BLaER1 (cell line): ENCODE measurements around the gene RPS19.

Experiments used
- H3K27ac ChIP-seq: shearing (Covaris generic); formaldehyde crosslinking; 2 replicates; pipeline ENCODE4 v1.8.1; 2022
- H3K27me3 ChIP-seq: shearing (Covaris generic); formaldehyde crosslinking; 2 replicates; pipeline ENCODE4 v1.8.1; 2022
- H3K36me3 ChIP-seq: shearing (Covaris generic); formaldehyde crosslinking; 2 replicates; pipeline ENCODE4 v1.8.1; 2022
- H3K4me1 ChIP-seq: shearing (Covaris generic); formaldehyde crosslinking; 2 replicates; pipeline ENCODE4 v1.8.1; 2022
- H3K4me2 ChIP-seq: shearing (Covaris generic); formaldehyde crosslinking; 2 replicates; pipeline ENCODE4 v1.8.1; 2022
- H3K4me3 ChIP-seq: shearing (Covaris generic); formaldehyde crosslinking; 2 replicates; pipeline ENCODE4 v1.8.1; 2022
- H3K9ac ChIP-seq: shearing (Covaris generic); formaldehyde crosslinking; 2 replicates; pipeline ENCODE4 v1.8.1; 2022
- H3K9me3 ChIP-seq: shearing (Covaris generic); formaldehyde crosslinking; 2 replicates; pipeline ENCODE4 v1.8.1; 2022
- H4K20me1 ChIP-seq: shearing (Covaris generic); formaldehyde crosslinking; 2 replicates; pipeline ENCODE4 v1.8.1; 2022
- Cebpa-rat ChIP-seq: shearing (Covaris generic); IDR thresholded peaks from 2 replicates; pipeline ENCODE4 v1.8.1; 2022

Gene RPS19

DNA sequence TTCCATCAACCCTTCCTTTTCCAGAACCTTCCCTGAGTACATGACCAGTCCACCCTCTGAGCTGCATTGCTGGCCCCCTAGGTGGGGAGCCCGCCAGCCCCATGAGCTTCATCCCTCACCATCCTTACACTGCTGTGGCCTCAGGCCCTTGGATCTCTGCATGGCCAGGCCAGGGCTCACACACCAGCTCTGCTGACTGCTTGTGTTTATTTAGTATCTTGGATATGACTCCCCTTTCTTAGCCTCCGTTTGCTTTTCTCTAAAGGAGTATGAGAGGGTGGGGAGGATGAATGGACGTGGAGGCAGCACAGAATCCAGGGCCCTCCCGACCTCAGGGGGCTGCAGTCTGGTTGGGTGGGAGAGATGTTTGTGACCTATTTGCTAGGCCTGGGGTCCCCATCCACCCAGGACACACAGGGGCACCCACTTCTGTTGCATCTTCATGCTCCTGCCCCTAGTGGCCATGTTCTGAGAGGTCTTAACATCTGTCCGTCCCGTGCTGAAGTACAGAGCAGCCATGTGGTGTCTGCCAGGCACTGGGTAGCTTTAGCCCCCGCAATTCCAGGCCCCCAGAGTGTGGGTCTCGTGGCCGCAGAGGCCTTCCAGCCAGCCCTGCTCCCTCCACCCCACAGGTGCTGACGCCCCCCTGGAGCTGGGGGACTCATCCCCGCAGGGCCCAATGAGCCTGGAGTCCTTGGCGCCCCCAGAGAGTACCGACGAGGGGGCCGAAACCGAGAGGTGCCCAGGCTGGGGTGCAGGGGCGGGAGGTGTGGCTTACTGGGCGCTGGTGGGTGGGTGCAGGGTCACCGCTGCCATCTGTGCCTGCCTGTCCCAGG, 35.9 kb downstream of the RPS19 start:
- no peaks in the 10 kb centered on the region for H3K27me3 ChIP-seq
- H3K36me3 ChIP-seq: peaks cover 82% of the 10 kb centered on the region
- peak overlapping the region; percentile 13; the same call in 1 of the 2 replicates for H3K27ac ChIP-seq
- no peak for TF ChIP-seq Cebpa-rat
- H4K20me1 ChIP-seq: peaks cover 51% of the 10 kb centered on the region
- H3K4me2 ChIP-seq: no peak overlapping the region
- H3K4me1 ChIP-seq: peaks cover 27% of the 10 kb centered on the region
- H3K4me3 ChIP-seq: no peak overlapping the region
- no peaks in the 10 kb centered on the region for H3K9me3 ChIP-seq
- H3K9ac ChIP-seq: no peak overlapping the region

DNA sequence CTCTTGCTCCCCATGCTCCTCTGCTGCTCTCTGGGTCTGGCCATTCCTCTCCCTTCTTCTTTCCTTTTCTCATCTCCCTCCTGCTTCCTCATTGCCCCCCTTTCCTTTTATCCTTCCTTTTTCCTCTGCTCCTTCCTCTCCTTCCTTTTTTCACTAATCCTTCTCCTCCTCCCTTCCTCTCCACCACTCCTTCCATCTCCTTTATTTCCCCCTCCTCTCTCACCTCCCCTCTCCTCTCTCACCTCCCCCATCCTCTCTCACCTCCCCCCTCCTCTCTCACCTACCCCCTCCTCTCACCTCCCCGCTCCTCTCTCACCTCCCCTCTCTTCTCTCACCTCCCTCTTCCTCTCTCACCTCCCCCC, 36.5 kb downstream of the RPS19 start:
- Histone ChIP-seq H3K27me3 (no peaks in the 10 kb centered on the region), H3K4me3 (no peak overlapping the region), H4K20me1 (peaks cover 46% of the 10 kb centered on the region), H3K27ac (0 out of 2 replicates have a peak overlapping the region, but pooled peaks have one; percentile 13), H3K4me2 (no peak overlapping the region), H3K36me3 (peaks cover 82% of the 10 kb centered on the region), H3K9ac (no peak overlapping the region), H3K9me3 (no peaks in the 10 kb centered on the region), H3K4me1 (peaks cover 21% of the 10 kb centered on the region)
- TF ChIP-seq Cebpa-rat: no peak

DNA sequence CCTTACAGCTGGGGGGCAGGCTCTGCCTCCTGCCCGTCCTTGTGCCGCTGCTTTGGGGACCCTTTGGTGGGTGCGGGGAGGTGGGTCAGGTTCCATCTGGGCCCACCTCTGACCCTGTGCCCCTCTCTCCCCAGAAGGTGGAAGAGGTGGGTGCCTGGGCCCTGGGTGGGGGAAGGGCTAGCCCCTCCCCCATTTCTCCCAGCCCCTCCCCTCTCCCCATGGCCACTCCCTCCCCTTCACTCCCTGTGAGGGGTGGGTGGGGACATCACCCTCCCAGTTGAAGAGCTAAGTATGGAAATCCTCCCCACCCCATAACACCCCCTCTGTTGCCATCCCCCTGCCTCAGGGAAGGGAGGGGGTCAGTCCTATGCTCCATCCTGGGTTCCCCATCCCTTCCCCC, 37.1 kb downstream of the RPS19 start:
- TF ChIP-seq Cebpa-rat: no peak
- no peak overlapping the region for H3K4me3 ChIP-seq
- no peak overlapping the region for H3K4me2 ChIP-seq
- H3K36me3 ChIP-seq: peaks cover 82% of the 10 kb centered on the region
- no peaks in the 10 kb centered on the region for H3K27me3 ChIP-seq
- H3K9me3 ChIP-seq: no peaks in the 10 kb centered on the region
- H4K20me1 ChIP-seq: peaks cover 45% of the 10 kb centered on the region
- no peak overlapping the region for H3K27ac ChIP-seq
- H3K9ac ChIP-seq: no peak overlapping the region
- peaks cover 15% of the 10 kb centered on the region for H3K4me1 ChIP-seq

DNA sequence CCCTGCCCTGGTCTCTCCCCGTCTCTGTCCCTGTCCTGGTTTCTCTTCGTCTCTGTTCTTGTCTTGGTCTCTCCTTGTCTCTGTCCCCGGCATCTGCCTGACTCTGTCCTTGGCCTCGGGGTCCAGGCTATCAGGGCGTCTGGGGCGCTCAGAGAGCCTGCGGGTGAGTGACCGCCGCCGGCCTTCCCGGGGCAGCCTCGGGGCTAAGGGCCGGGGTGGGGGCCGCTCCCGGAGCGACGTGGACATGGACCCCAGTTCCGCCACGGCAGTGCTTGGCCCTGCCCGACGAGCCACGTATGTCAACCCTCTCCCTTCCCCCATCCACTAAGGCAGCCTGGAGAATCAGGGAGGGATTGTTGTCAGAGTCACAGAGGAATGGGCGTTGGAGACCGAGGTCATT, 37.8 kb downstream of the RPS19 start:
- Histone ChIP-seq H3K4me3 (no peak overlapping the region), H3K27ac (no peak overlapping the region)

DNA sequence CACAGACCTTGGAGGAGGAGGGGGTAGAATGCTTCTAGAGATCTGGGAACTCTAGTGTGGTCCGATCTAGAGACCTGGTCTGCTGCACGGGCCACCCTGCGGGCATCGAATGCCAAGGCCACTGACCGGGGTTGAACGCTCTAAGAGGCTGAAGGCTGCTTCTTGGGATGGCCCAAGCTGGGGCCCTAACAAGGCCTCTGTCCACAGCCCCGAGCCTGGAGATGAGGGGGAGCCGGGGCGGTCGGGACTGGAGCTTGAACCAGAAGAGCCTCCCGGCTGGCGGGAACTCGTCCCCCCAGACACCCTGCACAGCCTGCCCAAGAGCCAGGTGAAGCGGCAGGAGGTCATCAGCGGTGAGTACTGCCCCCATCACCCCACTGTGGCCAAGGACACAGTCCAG, 38.2 kb downstream of the RPS19 start:
- H4K20me1 ChIP-seq: peaks cover 48% of the 10 kb centered on the region
- TF ChIP-seq Cebpa-rat: no peak
- H3K9me3 ChIP-seq: no peaks in the 10 kb centered on the region
- peaks cover 84% of the 10 kb centered on the region for H3K36me3 ChIP-seq
- H3K4me3 ChIP-seq: no peak overlapping the region
- H3K27ac ChIP-seq: no peak overlapping the region
- peaks cover 6% of the 10 kb centered on the region; the same call in 1 of the 2 replicates for H3K4me1 ChIP-seq
- no peak overlapping the region for H3K9ac ChIP-seq
- no peak overlapping the region for H3K4me2 ChIP-seq
- no peaks in the 10 kb centered on the region for H3K27me3 ChIP-seq

More for the DNA sequence above, 37.8 kb downstream of the RPS19 start:
- Histone ChIP-seq H3K36me3 (peaks cover 82% of the 10 kb centered on the region), H3K4me1 (peaks cover 9% of the 10 kb centered on the region), H3K4me2 (no peak overlapping the region), H3K27me3 (no peaks in the 10 kb centered on the region), H3K9ac (no peak overlapping the region), H3K9me3 (no peaks in the 10 kb centered on the region), H4K20me1 (peaks cover 45% of the 10 kb centered on the region)
- no peak for TF ChIP-seq Cebpa-rat

DNA sequence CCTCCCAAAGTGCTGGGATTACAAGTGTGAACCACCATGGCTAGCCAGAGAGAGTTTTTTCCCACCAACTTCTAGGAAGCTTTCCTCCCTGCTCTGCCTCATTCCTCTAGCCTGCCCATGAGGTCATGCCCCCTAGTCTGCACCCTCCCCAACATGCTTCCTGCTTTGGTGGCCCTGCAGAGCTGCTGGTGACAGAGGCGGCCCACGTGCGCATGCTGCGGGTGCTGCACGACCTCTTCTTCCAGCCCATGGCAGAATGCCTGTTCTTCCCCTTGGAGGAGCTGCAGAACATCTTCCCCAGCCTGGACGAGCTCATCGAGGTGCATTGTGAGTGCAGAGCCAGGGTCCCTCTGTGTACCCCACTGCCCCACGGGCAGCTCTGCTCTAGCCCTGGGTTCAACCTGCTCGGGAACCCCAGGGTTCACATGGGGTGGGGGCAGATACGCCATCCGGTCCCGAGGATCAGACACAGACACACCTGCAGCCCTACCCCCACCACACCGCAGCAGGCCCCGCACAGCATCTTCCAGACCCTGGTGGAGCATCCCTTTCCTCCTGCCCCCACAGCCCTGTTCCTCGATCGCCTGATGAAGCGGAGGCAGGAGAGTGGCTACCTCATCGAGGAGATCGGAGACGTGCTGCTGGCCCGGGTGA, 41.8 kb downstream of the RPS19 start:
- Histone ChIP-seq H4K20me1 (peaks cover 63% of the 10 kb centered on the region), H3K36me3 (peaks cover 94% of the 10 kb centered on the region), H3K9me3 (no peaks in the 10 kb centered on the region), H3K27ac (no peak overlapping the region), H3K9ac (no peak overlapping the region), H3K4me1 (no peaks in the 10 kb centered on the region), H3K4me2 (no peak overlapping the region), H3K27me3 (no peaks in the 10 kb centered on the region), H3K4me3 (no peak overlapping the region)
- TF ChIP-seq Cebpa-rat: no peak

DNA sequence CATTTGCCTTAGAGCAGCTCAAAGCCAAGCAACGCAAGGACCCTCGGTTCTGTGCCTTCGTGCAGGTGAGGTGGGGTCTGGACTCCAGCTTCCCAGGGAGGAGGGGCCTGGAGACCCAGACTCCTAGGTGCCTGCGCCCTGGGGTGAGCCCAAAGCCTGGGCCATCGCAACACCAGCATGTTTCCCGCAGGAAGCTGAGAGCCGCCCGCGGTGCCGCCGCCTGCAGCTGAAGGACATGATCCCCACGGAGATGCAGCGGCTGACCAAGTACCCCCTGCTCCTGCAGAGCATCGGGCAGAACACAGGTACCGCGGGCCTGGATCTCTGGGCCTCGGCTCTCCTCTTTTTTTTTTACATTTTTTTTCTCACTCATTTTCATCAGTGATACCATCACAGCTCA, 42.5 kb downstream of the RPS19 start:
- H3K27ac ChIP-seq: no peak overlapping the region
- no peaks in the 10 kb centered on the region for H3K4me1 ChIP-seq
- peaks cover 68% of the 10 kb centered on the region for H4K20me1 ChIP-seq
- H3K4me3 ChIP-seq: no peak overlapping the region
- H3K27me3 ChIP-seq: no peaks in the 10 kb centered on the region
- no peak overlapping the region for H3K4me2 ChIP-seq
- H3K36me3 ChIP-seq: peaks cover 100% of the 10 kb centered on the region
- no peaks in the 10 kb centered on the region for H3K9me3 ChIP-seq
- TF ChIP-seq Cebpa-rat: no peak
- H3K9ac ChIP-seq: no peak overlapping the region

DNA sequence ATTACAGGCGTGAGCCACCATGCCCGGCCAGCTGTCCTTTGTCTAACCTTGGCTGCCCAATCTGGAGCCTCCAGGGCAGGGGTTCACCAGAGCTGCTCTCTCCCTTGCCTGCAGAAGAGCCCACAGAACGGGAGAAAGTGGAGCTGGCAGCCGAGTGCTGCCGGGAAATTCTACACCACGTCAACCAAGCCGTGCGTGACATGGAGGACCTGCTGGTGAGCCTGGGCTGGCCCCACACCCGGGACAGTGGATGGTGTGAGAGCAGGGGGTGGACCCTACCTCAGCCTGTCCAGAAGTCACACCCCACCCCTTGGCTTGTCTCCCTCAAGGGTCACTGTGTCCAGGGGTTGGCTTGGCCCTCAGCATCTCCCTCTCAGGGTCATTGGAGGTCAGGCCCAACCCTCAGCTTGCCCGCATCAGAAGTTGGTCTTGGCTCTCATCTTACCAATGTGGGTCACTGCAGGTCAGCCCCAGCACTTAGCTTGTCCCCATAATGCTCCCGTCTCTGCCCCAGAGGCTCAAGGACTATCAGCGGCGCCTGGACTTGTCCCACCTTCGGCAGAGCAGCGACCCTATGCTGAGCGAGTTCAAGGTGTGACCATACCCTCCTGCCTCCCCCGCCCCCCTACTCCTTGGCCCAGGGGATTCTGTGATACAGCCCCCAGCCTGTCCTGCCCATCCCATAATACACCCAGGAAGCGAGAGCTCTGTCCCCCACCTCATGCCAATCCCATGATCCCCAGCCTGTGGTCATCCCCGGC, 43.3 kb downstream of the RPS19 start:
- Histone ChIP-seq H3K9ac (no peak overlapping the region), H3K4me1 (no peaks in the 10 kb centered on the region), H3K27me3 (no peaks in the 10 kb centered on the region), H3K27ac (no peak overlapping the region), H3K9me3 (no peaks in the 10 kb centered on the region), H4K20me1 (peaks cover 68% of the 10 kb centered on the region), H3K36me3 (peaks cover 97% of the 10 kb centered on the region), H3K4me3 (no peak overlapping the region), H3K4me2 (no peak overlapping the region)
- no peak for TF ChIP-seq Cebpa-rat

DNA sequence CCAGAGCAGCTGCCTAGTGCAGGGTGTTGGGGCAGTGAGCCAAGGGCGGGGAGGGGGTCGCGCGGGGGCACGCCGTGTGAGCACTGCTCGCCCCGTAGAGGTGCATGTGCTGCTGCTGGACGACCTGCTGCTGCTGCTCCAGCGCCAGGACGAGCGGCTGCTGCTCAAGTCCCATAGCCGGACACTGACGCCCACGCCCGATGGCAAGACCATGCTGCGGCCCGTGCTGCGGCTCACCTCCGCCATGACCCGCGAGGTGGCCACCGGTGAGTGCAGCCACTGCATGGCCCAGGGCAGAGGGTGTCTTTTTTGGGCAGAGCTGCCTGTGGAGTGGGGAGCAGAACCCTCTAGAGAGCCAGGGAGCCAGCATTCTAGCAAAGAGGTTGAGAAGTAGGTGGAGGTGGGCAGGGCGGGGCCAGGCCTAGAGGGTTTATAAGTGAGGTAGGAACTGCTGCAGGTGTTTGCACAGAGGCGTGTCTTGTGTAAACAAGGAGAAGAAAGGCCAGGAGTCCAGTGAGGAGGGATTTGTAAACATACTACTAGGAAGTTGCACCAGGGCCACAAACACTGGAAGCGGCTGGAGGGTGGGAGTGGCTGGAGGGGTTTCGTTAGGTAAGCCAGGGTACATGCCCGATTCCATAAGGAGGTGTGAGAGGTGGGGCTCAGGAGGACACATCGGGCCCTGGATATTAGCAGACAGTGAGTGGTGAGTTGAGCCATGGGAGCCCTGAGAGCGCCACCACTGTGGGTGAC, 44.2 kb downstream of the RPS19 start:
- Histone ChIP-seq H3K9ac (no peak overlapping the region), H3K4me3 (no peak overlapping the region), H3K27me3 (no peaks in the 10 kb centered on the region), H3K9me3 (no peaks in the 10 kb centered on the region), H3K27ac (no peak overlapping the region), H3K36me3 (peaks cover 89% of the 10 kb centered on the region), H4K20me1 (peaks cover 69% of the 10 kb centered on the region), H3K4me1 (no peaks in the 10 kb centered on the region), H3K4me2 (no peak overlapping the region)
- TF ChIP-seq Cebpa-rat: no peak
